ENCODE measurements around the gene ESAM. TPM values are rescaled to one million over a fixed set of nuclear protein-coding genes. Genes with fewer than 3 reads are reported as not detected.
A peak's percentile ranks its signal among the peaks of the same experiment; 100 is the strongest.

ESAM gene
- total RNA-seq, 1 donor from 2014 or later, result 0.26 TPM

DNA sequence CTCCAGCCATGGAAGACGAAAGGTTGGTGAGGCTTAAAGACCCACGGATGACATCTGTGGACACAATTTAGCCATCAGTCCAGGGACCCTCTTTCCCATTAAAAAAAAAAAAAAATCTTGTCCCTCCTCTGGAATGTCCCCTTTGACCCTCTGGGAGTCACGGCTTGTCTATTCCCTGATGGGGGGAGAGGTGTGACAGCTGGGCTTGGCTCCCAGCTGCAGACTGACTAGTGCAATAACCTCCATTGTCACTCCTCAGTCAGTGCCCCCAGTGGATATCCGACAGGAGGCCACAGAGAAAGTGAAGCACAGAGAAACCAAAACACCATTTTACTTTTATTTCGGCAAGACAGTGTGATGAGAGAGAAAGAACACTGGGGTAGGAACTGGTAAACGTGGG is 7.4 kb downstream of the ESAM start:
- no peak overlapping the region for H3K27ac Mint-ChIP-seq
- DNase-seq (ENCODE audit: low spot score), result peak; percentile 48
- H3K4me3 ChIP-seq, result no peak overlapping the region
- no peak overlapping the region for H3K4me3 Mint-ChIP-seq
- H3K27me3 Mint-ChIP-seq (ENCODE audit: insufficient read depth, low read depth), result peaks cover 65% of the 10 kb centered on the region
- H3K27ac ChIP-seq, result no peak overlapping the region
- H2AFZ ChIP-seq (replicated peaks), result no peak overlapping the region
- H3K4me2 ChIP-seq, result no peak overlapping the region
- peaks cover 88% of the 10 kb centered on the region for H3K27me3 ChIP-seq
- H3K36me3 ChIP-seq, result no peaks in the 10 kb centered on the region
- H3K4me1 Mint-ChIP-seq, result peaks cover 29% of the 10 kb centered on the region
- no peaks in the 10 kb centered on the region for H3K36me3 Mint-ChIP-seq
- H3K79me2 ChIP-seq (ENCODE audit: low read depth), result no peaks in the 10 kb centered on the region
- H3K4me1 ChIP-seq, result peaks cover 16% of the 10 kb centered on the region
- H3K9me3 ChIP-seq (ENCODE audit: low read depth), result no peaks in the 10 kb centered on the region
- H4K20me1 ChIP-seq (ENCODE audit: low read depth), result peaks cover 9% of the 10 kb centered on the region
- no peak overlapping the region for H3K9ac ChIP-seq
- TF ChIP-seq, protein P1, sequence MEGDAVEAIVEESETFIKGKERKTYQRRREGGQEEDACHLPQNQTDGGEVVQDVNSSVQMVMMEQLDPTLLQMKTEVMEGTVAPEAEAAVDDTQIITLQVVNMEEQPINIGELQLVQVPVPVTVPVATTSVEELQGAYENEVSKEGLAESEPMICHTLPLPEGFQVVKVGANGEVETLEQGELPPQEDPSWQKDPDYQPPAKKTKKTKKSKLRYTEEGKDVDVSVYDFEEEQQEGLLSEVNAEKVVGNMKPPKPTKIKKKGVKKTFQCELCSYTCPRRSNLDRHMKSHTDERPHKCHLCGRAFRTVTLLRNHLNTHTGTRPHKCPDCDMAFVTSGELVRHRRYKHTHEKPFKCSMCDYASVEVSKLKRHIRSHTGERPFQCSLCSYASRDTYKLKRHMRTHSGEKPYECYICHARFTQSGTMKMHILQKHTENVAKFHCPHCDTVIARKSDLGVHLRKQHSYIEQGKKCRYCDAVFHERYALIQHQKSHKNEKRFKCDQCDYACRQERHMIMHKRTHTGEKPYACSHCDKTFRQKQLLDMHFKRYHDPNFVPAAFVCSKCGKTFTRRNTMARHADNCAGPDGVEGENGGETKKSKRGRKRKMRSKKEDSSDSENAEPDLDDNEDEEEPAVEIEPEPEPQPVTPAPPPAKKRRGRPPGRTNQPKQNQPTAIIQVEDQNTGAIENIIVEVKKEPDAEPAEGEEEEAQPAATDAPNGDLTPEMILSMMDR (IDR thresholded peaks at IDR 0.05), result no peak
- TF ChIP-seq EZH2 (IDR thresholded peaks at IDR 0.05) (no peak), EZH2phosphoT487 (IDR thresholded peaks at IDR 0.05) (no peak)
- H3F3A ChIP-seq (ENCODE audit: low read depth), result peaks cover 9% of the 10 kb centered on the region
- H3K9me3 Mint-ChIP-seq, result no peaks in the 10 kb centered on the region

DNA sequence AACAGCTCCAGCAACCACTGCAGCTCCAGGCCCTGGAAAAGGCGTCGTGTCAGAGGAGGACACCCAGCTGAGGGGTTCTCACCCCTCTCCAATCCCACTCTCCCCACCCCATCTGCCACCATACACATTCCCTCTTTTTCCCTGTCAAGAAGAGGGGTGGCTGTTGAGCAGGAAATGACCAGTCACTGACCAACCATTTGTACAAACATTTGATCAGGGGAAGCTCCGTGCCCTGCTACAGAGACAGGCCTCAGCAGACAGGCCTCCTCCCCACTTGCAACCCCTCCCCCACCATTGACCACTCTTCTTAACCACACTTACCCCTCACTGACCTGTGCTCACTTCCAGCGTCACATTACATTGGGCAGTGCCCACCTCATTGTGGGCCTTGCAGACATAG is 7.8 kb downstream of the ESAM start:
- Histone ChIP-seq H3K9ac (no peak overlapping the region), H3K27me3 (peaks cover 88% of the 10 kb centered on the region), H3K27ac (no peak overlapping the region), H3F3A (ENCODE audit: low read depth) (peaks cover 6% of the 10 kb centered on the region), H3K79me2 (ENCODE audit: low read depth) (no peaks in the 10 kb centered on the region), H3K4me1 (peaks cover 12% of the 10 kb centered on the region), H3K9me3 (ENCODE audit: low read depth) (no peaks in the 10 kb centered on the region), H2AFZ (replicated peaks) (no peak overlapping the region), H4K20me1 (ENCODE audit: low read depth) (peaks cover 5% of the 10 kb centered on the region), H3K4me2 (no peak overlapping the region), H3K36me3 (no peaks in the 10 kb centered on the region), H3K4me3 (no peak overlapping the region)
- Mint-ChIP-seq H3K27ac (no peak overlapping the region), H3K36me3 (no peaks in the 10 kb centered on the region), H3K27me3 (ENCODE audit: insufficient read depth, low read depth) (peaks cover 65% of the 10 kb centered on the region), H3K4me3 (no peak overlapping the region), H3K4me1 (peaks cover 29% of the 10 kb centered on the region), H3K9me3 (no peaks in the 10 kb centered on the region)
- DNase-seq (ENCODE audit: low spot score), result no peak
- TF ChIP-seq EZH2phosphoT487 (IDR thresholded peaks at IDR 0.05), result no peak

DNA sequence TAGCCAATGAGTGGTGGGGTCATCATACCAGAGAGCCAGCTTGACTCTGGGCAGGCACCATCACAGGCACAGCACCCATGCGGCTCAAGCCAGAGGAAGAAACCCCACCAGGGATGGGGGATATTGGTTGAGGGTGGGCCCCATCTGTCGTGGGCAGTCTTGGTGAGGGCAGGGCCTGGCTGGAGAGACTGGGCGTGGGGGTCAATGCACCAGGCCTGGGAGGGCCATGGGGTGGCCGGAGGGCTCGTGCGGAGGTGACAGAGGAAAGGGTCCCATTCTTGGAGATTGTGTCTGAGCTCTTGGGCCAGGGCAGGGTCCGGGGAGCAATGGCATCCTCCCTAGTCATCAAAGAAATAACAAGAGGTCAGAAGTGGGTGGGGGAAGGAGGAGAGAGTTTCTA is 8.5 kb downstream of the ESAM start:
- H3K79me2 ChIP-seq (ENCODE audit: low read depth), result no peaks in the 10 kb centered on the region
- Mint-ChIP-seq H3K9me3 (no peaks in the 10 kb centered on the region), H3K27me3 (ENCODE audit: insufficient read depth, low read depth) (peaks cover 68% of the 10 kb centered on the region), H3K27ac (no peak overlapping the region), H3K4me3 (no peak overlapping the region), H3K36me3 (no peaks in the 10 kb centered on the region), H3K4me1 (peaks cover 26% of the 10 kb centered on the region)
- DNase-seq (ENCODE audit: low spot score), result no peak
- no peaks in the 10 kb centered on the region for H3K9me3 ChIP-seq (ENCODE audit: low read depth)
- no peak overlapping the region for H3K9ac ChIP-seq
- no peaks in the 10 kb centered on the region for H4K20me1 ChIP-seq (ENCODE audit: low read depth)
- TF ChIP-seq EZH2phosphoT487 (IDR thresholded peaks at IDR 0.05) (no peak), EZH2 (IDR thresholded peaks at IDR 0.05) (no peak)
- TF ChIP-seq, protein P1 (IDR thresholded peaks at IDR 0.05), result no peak
- H3K4me1 ChIP-seq, result peaks cover 5% of the 10 kb centered on the region
- peaks cover 88% of the 10 kb centered on the region for H3K27me3 ChIP-seq
- H3K36me3 ChIP-seq, result no peaks in the 10 kb centered on the region
- no peak overlapping the region for H3K4me3 ChIP-seq
- no peak overlapping the region for H2AFZ ChIP-seq (replicated peaks)
- H3K27ac ChIP-seq, result no peak overlapping the region
- H3K4me2 ChIP-seq, result no peak overlapping the region
- H3F3A ChIP-seq (ENCODE audit: low read depth), result peaks cover 2% of the 10 kb centered on the region

DNA sequence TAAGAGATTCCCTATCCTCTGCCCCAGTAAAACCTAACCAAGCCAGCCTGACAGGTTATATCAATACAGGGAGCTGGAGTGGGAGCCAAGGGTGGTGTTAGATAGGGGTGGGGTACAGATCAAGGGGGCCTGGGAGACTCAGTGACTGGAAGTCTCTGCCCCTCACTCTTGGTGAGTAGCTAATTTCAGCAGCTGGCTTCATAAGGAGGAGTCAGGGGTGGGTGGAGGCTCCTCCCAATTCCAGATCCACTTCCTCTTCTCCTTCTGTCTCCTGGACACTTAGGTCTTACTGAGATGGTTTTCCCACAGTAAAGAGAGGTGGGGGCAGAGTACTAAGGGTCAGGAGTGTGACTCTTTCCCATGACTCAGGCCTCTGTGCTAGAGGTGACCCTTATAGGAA is 8.9 kb downstream of the ESAM start:
- H3K4me3 Mint-ChIP-seq, result no peak overlapping the region
- H3K27me3 Mint-ChIP-seq (ENCODE audit: insufficient read depth, low read depth), result peaks cover 68% of the 10 kb centered on the region
- peaks cover 1% of the 10 kb centered on the region for H3K36me3 Mint-ChIP-seq
- no peak overlapping the region for H3K4me2 ChIP-seq
- H3F3A ChIP-seq (ENCODE audit: low read depth), result no peaks in the 10 kb centered on the region
- H3K9me3 Mint-ChIP-seq, result peaks cover 2% of the 10 kb centered on the region
- no peak overlapping the region for H3K4me3 ChIP-seq
- H3K36me3 ChIP-seq, result no peaks in the 10 kb centered on the region
- H3K4me1 ChIP-seq, result peaks cover 3% of the 10 kb centered on the region
- no peak overlapping the region for H3K27ac ChIP-seq
- peaks cover 88% of the 10 kb centered on the region for H3K27me3 ChIP-seq
- H4K20me1 ChIP-seq (ENCODE audit: low read depth), result no peaks in the 10 kb centered on the region
- H3K27ac Mint-ChIP-seq, result no peak overlapping the region
- H3K79me2 ChIP-seq (ENCODE audit: low read depth), result no peaks in the 10 kb centered on the region
- no peak for DNase-seq (ENCODE audit: low spot score)
- TF ChIP-seq, protein P1 (IDR thresholded peaks at IDR 0.05), result no peak
- no peak overlapping the region for H2AFZ ChIP-seq (replicated peaks)
- peaks cover 23% of the 10 kb centered on the region for H3K4me1 Mint-ChIP-seq
- no peak overlapping the region for H3K9ac ChIP-seq
- H3K9me3 ChIP-seq (ENCODE audit: low read depth), result no peaks in the 10 kb centered on the region

Data from neural progenitor cell (in vitro differentiated cells).